LNCaP clone FGC (cell line): Measurements from ENCODE around the gene CD8B2.
"Not testable (repeated sequence)": the region's sequence is repeated elsewhere in the genome, so short reads cannot be mapped to it uniquely, and the experiment has no call there.

Source experiments
- DNase-seq: peaks from one replicate; pipeline ENCODE4 v3.0.0-alpha.2; 2011; ENCODE audit warnings: low read depth
- H3K4me3 ChIP-seq: 2 replicates; pipeline ENCODE4 v1.5.1; 2011; ENCODE audit warnings: mild to moderate bottlenecking, low read depth, low read length, control low read depth
- TF ChIP-seq, protein P1 (sequence below): IDR thresholded peaks from 2 replicates; pipeline ENCODE4 v1.5.1; 2012; ENCODE audit warnings: mild to moderate bottlenecking; ENCODE audit not compliant: control insufficient read depth, insufficient read depth; ENCODE audit errors: extremely low read depth

The CD8B2 gene

DNA sequence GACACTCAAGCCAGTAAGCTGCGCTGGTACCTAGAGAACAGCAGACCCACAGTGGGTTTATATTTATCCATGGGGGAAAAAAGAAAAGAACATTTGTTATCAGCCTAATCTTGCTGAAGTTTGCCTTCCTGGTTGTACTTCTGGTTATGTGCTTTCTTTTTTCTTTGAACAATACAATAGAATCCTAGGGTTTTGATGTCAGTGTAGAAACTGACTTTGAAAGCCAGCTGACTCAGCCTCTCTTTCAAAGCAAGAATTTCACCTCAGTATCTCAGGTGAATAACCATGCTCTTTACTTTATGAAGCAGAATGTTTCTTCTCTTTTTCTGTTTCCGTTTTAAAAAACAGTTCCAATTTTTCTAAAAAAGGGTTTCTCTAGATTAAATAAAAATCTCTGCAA, 78.4 kb downstream of the CD8B2 start:
- no peak overlapping the region for H3K4me3 ChIP-seq
- no peak for DNase-seq
- TF ChIP-seq, protein P1, sequence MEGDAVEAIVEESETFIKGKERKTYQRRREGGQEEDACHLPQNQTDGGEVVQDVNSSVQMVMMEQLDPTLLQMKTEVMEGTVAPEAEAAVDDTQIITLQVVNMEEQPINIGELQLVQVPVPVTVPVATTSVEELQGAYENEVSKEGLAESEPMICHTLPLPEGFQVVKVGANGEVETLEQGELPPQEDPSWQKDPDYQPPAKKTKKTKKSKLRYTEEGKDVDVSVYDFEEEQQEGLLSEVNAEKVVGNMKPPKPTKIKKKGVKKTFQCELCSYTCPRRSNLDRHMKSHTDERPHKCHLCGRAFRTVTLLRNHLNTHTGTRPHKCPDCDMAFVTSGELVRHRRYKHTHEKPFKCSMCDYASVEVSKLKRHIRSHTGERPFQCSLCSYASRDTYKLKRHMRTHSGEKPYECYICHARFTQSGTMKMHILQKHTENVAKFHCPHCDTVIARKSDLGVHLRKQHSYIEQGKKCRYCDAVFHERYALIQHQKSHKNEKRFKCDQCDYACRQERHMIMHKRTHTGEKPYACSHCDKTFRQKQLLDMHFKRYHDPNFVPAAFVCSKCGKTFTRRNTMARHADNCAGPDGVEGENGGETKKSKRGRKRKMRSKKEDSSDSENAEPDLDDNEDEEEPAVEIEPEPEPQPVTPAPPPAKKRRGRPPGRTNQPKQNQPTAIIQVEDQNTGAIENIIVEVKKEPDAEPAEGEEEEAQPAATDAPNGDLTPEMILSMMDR, result no peak

DNA sequence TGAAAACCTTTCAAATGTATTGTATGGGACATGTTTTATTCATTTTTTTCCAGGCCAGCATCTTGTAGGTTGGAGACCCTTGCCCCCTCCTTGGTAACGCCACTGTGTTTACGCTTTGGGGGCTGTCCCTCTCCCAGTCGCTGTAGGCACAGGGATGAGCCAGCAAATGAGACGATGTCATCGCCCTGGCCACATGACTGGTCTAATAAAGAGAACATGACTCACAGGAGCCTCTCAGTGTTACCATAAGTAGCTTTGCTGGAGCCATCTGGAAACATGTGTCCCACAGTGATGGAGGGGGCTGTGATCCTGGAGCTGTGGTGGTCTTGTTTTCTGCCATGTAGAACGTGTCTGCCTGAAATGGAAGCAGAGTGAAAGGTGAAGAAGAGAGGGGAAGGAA, 78.9 kb downstream of the CD8B2 start:
- DNase-seq, result no peak
- TF ChIP-seq, protein P1, result no peak
- H3K4me3 ChIP-seq, result no peak overlapping the region

DNA sequence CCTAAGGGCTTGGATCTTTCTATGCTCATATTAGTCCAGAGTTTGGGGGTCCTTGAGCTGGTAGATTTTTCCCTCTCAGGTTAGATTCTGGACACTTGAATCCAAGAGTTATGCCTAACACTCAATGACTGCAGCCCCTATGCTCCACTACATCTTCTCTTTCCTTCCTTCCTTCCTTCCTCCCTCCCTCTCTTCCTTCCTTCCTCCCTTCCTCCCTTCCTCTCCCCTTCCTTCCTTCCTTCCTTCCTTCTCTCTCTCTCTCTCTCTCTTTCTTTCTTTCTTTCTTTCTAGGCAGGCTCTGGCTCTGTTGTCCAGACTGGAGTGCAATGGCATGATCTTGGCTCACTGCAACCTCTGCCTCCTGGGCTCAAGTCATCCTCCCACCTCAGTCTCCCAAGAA, 79.3 kb downstream of the CD8B2 start:
- not testable (repeated sequence) for H3K4me3 ChIP-seq, DNase-seq

DNA sequence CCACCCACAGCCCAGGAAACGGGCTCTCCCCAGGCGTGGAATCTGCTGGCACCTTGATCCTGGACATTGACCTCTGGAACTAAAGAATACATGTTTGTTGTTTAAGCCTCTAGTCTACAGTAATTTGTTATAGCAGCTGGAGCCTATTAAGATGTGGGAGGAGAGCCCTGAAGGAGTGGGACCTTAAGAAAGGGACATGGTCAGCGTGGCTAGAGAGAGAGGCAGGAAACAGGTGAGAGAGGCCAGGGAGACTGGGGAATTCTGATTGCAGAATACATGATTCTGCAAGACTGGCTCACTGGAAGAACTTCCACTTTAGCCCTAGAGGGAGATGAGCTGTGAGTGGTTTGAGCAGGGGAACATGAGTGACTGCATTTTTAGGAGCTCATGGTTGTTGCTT, 83.2 kb downstream of the CD8B2 start:
- no peak overlapping the region for H3K4me3 ChIP-seq
- DNase-seq, result no peak
- TF ChIP-seq, protein P1, result no peak
